Measurements from ENCODE around the gene WDR62.
"Not testable (repeated sequence)": the region's sequence is repeated elsewhere in the genome, so short reads cannot be mapped to it uniquely, and the experiment has no call there.

The WDR62 gene

GRCh38 chr19:36064826-36065225 is 10.1 kb downstream of the WDR62 start:
- H3F3A ChIP-seq (ENCODE audit: low read depth): no peaks in the 10 kb centered on the region

GRCh38 chr19:36067681-36068080 is 13.0 kb downstream of the WDR62 start:
- H3K79me2 ChIP-seq (ENCODE audit: insufficient read depth, low read length): peaks cover 10% of the 10 kb centered on the region; the same call in 1 of the 2 replicates
- no peaks in the 10 kb centered on the region for H4K20me1 ChIP-seq (ENCODE audit: insufficient read depth, low read length, poor library complexity, severe bottlenecking)
- H2AFZ ChIP-seq (ENCODE audit: low read length): no peak overlapping the region
- H3F3A ChIP-seq (ENCODE audit: low read depth): no peaks in the 10 kb centered on the region
- no peak overlapping the region for H3K4me3 ChIP-seq (ENCODE audit: low read length, poor library complexity, severe bottlenecking)
- TF ChIP-seq EZH2phosphoT487 (IDR thresholded peaks at IDR 0.05; ENCODE audit: borderline replicate concordance): no peak
- no peak for TF ChIP-seq CTCF (conservative IDR thresholded peaks at IDR 0.05; ENCODE audit: low read length)
- H3K9ac ChIP-seq (ENCODE audit: low read depth, low read length, poor library complexity, severe bottlenecking): no peak overlapping the region
- H3K9me3 ChIP-seq (ENCODE audit: insufficient read depth, low read depth, low read length): no peaks in the 10 kb centered on the region
- peaks cover 72% of the 10 kb centered on the region; the same call in 1 of the 2 replicates for H3K36me3 ChIP-seq (ENCODE audit: insufficient read depth, low read length)
- no peaks in the 10 kb centered on the region for H3K27me3 ChIP-seq (ENCODE audit: insufficient read depth, low read length, poor library complexity, severe bottlenecking)
- no peak overlapping the region for H3K4me2 ChIP-seq (ENCODE audit: low read depth, low read length, poor library complexity, severe bottlenecking)
- no peaks in the 10 kb centered on the region for H3K4me1 ChIP-seq (ENCODE audit: insufficient read depth, low read length, poor library complexity, severe bottlenecking)
- no peaks in the 10 kb centered on the region for H3K9me2 ChIP-seq (replicated peaks; ENCODE audit: low read depth, low read length)

More at GRCh38 chr19:36064826-36065225, 10.1 kb downstream of the WDR62 start:
- Histone ChIP-seq H3K36me3 (ENCODE audit: insufficient read depth, low read length) (peaks cover 71% of the 10 kb centered on the region; the same call in 1 of the 2 replicates), H3K4me2 (ENCODE audit: low read depth, low read length, poor library complexity, severe bottlenecking) (no peak overlapping the region), H3K9ac (ENCODE audit: low read depth, low read length, poor library complexity, severe bottlenecking) (no peak overlapping the region), H4K20me1 (ENCODE audit: insufficient read depth, low read length, poor library complexity, severe bottlenecking) (peaks cover 4% of the 10 kb centered on the region), H3K79me2 (ENCODE audit: insufficient read depth, low read length) (peaks cover 24% of the 10 kb centered on the region; the same call in 1 of the 2 replicates), H2AFZ (ENCODE audit: low read length) (no peak overlapping the region), H3K4me1 (ENCODE audit: insufficient read depth, low read length, poor library complexity, severe bottlenecking) (no peaks in the 10 kb centered on the region), H3K9me2 (replicated peaks; ENCODE audit: low read depth, low read length) (no peaks in the 10 kb centered on the region), H3K9me3 (ENCODE audit: insufficient read depth, low read depth, low read length) (no peaks in the 10 kb centered on the region), H3K4me3 (ENCODE audit: low read length, poor library complexity, severe bottlenecking) (no peak overlapping the region), H3K27me3 (ENCODE audit: insufficient read depth, low read length, poor library complexity, severe bottlenecking) (no peaks in the 10 kb centered on the region)
- TF ChIP-seq CTCF (conservative IDR thresholded peaks at IDR 0.05; ENCODE audit: low read length) (no peak), EZH2phosphoT487 (IDR thresholded peaks at IDR 0.05; ENCODE audit: borderline replicate concordance) (no peak)

- not testable (repeated sequence) for H3K4me1 ChIP-seq (ENCODE audit: insufficient read depth, low read length, poor library complexity, severe bottlenecking); H2AFZ ChIP-seq (ENCODE audit: low read length); H3K9me2 ChIP-seq (replicated peaks; ENCODE audit: low read depth, low read length); H3K4me3 ChIP-seq (ENCODE audit: low read length, poor library complexity, severe bottlenecking); H3F3A ChIP-seq (ENCODE audit: low read depth); H3K9me3 ChIP-seq (ENCODE audit: insufficient read depth, low read depth, low read length); H3K79me2 ChIP-seq (ENCODE audit: insufficient read depth, low read length); H4K20me1 ChIP-seq (ENCODE audit: insufficient read depth, low read length, poor library complexity, severe bottlenecking); H3K9ac ChIP-seq (ENCODE audit: low read depth, low read length, poor library complexity, severe bottlenecking); H3K4me2 ChIP-seq (ENCODE audit: low read depth, low read length, poor library complexity, severe bottlenecking); H3K27me3 ChIP-seq (ENCODE audit: insufficient read depth, low read length, poor library complexity, severe bottlenecking)
- peaks cover 75% of the 10 kb centered on the region; the same call in 1 of the 2 replicates for H3K36me3 ChIP-seq (ENCODE audit: insufficient read depth, low read length)
These were observed 14.3 kb downstream of the WDR62 start for GRCh38 chr19:36068810-36069499.

GRCh38 chr19:36072081-36072480 is 17.4 kb downstream of the WDR62 start:
- Histone ChIP-seq H3K9me2 (replicated peaks; ENCODE audit: low read depth, low read length) (no peaks in the 10 kb centered on the region), H3K4me1 (ENCODE audit: insufficient read depth, low read length, poor library complexity, severe bottlenecking) (no peaks in the 10 kb centered on the region), H4K20me1 (ENCODE audit: insufficient read depth, low read length, poor library complexity, severe bottlenecking) (no peaks in the 10 kb centered on the region), H3K4me2 (ENCODE audit: low read depth, low read length, poor library complexity, severe bottlenecking) (no peak overlapping the region), H3F3A (ENCODE audit: low read depth) (no peaks in the 10 kb centered on the region), H3K36me3 (ENCODE audit: insufficient read depth, low read length) (peaks cover 67% of the 10 kb centered on the region; the same call in 1 of the 2 replicates), H3K27me3 (ENCODE audit: insufficient read depth, low read length, poor library complexity, severe bottlenecking) (no peaks in the 10 kb centered on the region), H2AFZ (ENCODE audit: low read length) (no peak overlapping the region), H3K79me2 (ENCODE audit: insufficient read depth, low read length) (no peaks in the 10 kb centered on the region; the same call in 1 of the 2 replicates), H3K9me3 (ENCODE audit: insufficient read depth, low read depth, low read length) (no peaks in the 10 kb centered on the region), H3K9ac (ENCODE audit: low read depth, low read length, poor library complexity, severe bottlenecking) (no peak overlapping the region), H3K4me3 (ENCODE audit: low read length, poor library complexity, severe bottlenecking) (no peak overlapping the region)
- no peak for TF ChIP-seq CTCF (conservative IDR thresholded peaks at IDR 0.05; ENCODE audit: low read length)
- TF ChIP-seq EZH2phosphoT487 (IDR thresholded peaks at IDR 0.05; ENCODE audit: borderline replicate concordance): no peak
